Hippocampal formation (tissue), 2 donors: ENCODE measurements around the gene HSPG2.
"Not testable (repeated sequence)": the region's sequence is repeated elsewhere in the genome, so short reads cannot be mapped to it uniquely, and the experiment has no call there.

ENCODE experiments used
- DNase-seq, 2 donors: peaks; one replicate each; lab custom pipeline; 2025; lab: John Stamatoyannopoulos, UW

HSPG2 gene

DNA sequence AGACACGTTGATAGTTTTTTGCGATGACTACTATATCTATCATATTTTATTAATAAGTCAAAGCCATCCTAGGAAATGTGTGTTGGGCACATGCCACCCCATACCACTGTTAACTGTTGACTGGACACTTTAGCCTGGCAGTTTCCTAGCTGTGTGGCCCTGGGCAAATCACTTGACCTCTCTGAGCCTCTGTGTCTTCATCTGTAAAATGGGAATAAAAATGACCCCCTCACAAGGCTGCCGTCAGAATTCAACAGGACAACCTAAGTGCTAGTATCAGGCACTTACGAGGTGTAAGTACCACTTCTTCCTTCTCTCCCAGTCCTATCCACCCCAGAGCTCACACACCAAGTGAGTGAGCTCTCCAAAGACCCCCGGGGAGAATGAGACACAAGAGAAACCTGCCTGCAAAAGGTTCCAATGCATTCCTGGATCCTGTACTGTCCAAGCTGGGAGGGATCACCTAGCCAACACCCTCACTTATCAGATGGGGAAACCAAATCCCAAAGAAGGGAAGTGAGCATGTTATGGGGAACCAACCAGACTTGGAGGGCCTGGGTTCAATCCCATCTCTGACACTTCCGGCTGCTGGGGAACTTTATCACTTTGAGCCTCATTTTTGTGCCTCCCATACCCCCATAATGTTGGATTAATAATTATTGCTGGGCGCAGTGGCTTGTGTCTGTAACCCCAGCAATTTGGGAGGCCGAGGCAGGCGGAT, 24.9 kb downstream of the HSPG2 start:
- no peak for DNase-seq

DNA sequence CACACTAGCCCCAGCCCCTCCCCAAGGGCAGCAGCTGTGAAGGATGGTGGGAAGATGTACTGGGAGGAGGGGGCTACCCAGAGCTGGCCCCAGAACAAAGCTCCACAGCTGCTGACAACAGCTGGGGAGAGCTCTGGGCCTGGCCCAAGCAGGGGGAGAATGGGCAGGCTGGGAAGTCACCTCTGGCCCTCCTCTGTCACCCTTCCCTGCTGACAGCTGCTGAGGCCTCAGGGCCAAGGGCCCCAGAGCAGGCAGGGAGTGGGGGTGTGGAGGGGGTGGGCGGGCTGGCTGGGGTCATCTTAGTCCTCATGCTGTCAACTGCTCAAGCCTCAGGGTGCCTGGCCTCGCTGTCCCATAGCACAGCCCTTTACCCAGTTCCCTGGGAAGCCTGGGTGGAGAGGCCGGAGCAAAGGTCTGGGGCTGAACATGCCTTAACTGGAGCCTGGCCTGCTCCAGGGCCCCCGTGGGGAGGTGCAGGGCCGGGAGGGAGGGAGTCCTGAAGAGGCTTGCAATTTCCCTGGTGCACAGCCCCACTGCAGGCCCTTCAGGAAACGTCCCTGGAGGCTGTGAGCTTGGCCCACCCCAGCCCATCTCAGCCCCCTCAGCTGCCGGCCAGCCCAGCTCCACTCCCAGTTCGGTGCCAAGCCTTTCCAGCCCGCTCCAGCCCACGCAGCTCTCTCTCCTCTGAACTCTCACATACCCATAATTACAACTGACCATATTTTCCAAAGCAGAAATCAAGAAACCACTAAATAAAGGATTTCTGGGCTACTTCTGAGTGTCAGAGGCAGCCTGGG, 25.7 kb downstream of the HSPG2 start:
- DNase-seq, result no peak

DNA sequence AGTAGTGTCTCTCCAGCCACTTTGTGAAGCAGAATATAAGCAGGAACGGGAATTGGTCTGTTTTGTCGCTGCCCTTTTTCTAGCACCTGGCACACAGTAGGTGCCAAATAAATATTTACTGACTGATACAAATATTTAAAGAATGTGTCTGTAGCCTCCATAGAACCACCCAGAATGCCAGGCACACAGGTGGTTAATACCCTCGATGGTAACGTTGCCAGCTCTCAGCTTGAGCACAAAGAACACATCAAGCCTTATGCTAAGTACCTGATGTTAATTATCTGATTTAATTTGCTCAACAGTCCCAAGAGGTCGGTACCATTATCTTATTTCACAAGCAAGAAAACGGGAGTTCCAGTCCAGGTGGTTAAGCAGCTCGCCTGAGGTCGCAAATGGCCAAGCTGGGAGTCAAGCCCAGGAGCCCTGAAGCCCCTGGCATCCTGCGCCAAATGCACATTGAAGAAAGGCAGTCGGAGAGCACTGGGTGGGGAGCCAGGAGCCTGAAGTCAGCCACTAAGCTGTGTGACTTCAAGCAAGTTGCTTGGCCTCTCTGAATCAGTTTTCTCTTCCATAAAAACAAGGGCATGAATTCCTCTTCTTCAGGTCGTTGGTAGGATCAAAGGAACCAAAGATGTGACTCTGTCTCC, 26.4 kb downstream of the HSPG2 start:
- DNase-seq, result no peak

DNA sequence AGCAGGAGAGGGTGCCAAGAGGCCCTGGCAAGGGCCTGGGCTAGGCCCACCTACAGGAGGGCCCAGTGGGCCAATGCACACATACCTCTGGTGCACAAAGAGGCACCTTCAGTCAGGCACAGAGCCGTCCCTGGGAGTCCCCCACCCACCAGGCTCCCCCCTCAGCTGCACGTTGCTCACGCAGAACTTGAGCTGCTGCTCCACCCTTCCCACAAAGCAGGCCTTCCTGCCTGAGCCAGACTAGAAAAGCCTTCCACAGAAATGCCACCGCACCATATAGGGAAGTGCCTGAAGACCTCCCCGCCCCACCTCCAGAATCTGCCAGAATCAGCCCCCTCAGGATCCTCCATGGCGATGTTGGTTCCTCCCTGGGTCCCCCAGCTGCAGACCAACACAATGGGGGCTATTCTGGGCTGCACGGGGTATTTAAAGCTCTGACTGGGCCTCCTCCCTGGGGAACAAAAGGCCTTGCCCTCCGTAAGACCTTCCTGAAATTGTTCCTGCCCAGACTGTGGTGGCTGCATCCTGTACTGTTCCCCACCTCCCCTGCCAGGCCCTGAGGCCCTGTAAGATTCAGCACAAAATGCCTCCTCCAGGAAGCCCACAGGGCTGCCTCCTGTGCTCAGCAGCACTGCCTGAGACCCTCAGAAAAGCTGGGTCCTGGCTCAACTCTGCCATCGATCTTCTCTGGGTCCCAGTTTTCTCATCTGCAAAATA, 27.2 kb downstream of the HSPG2 start:
- DNase-seq, result no peak

DNA sequence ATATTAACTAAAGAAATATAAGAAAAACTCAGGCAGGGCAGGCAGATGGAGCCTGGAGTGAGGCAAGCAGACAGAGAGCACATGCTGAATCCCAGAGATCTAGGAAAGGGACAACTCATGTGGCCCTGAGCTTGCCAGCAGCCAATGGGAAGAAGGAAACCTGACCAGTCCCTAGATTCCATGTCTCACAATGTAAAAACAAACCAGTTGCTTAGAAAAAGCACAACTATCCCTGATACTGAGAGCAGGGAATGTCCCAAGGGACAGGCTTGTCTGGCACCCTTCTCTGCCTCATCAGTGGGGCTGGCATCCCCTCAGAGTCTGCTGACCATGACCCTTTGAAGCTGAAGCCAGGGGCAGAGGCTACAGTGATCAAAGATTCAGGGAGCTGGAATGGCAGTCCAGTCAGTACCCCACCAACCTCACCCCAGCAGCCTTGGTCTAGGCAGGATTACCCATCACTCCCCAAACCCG, 27.8 kb downstream of the HSPG2 start:
- no peak for DNase-seq

DNA sequence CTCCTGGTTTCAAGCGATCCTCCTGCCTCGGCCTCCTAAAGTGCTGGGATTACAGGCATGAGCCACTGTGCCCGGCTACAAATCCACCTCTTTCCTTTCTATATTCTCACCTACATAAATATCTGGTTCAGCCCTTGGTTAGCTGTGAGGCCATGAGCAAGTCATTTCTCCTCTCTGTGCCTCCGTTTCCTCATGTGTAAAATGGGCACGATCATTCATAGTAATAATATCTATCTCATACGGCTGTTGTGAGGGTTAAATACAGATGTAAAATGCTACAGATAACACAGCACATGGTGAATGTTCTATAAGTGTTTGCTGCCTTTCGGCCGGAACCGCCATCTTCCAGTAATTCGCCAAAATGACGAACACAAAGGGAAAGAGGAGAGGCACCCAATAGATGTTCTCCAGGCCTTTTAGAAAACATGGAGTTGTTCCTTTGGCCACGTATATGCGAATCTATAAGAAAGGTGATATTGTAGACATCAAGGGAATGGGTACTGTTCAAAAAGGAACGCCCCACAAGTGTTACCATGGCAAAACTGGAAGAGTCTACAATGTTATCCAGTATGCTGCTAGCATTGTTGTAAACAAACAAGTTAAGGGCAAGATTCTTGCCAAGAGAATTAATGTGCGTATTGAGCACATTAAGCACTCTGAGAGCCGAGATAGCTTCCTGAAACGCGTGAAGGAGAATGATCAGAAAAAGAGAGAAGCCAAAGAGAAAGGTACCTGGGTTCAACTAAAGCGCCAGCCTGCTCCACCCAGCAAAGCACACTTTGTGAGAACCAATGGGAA, 29.2 kb downstream of the HSPG2 start:
- DNase-seq, result not testable (repeated sequence)

DNA sequence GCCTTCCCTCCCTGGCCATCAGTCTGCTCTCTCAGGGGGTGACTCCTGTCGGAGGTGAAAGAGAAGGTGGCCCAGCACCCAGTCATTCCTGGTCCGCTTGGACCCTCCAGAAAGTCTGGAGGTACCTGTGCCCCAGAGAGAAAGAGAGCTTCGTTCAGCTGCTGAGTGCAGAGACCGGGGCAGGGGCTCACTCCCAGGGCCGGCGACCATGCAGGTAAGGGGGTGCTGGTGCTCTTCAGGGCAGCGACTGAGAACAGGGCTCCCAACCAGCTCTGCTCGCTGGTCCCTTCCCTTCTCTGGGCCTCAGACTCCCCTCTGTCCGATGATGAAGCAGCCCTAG, 30.1 kb downstream of the HSPG2 start:
- no peak for DNase-seq

DNA sequence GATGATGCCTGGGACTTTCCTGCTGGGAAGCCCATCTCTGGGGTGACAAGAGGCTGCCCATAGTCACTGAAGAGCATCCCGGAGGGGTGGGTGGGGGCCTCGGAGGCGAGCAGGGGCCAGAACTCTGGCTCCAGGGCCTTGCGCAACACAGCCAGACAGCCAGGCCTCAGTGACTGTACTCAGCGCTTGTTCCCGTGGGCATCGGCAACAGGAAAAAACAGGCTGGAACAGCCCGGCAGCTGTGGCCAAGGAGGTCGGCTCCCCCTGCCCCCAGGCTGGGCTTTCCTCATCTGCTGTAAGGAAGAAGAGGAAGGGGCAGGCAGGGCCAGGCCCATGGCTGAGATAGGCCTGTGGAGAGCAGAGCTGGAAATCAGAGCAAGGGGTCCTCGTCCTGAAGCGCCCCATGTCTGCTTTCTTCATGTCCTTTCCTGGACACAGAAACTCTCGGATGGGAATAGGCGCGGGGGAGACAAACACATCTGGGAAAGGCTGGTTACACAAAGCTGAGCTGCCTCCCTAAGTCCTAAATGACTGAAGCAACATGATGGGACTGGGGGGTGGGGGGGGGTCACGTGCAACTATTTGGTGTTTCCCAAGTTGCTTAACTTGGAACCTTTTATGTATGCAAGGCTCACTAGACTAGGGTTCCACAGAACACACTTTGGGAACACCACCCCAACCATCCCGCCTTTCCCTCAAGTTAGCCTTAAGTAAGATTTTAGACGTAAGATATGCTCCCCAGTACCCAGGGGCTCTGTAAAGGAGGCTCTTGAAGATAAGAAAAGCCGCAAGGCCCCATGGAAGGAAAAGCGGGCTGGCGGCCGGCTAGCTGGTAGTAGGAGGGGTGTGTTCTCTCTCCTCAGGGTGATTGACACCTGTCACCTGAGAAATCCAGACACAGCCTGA, 30.7 kb downstream of the HSPG2 start:
- no peak for DNase-seq

DNA sequence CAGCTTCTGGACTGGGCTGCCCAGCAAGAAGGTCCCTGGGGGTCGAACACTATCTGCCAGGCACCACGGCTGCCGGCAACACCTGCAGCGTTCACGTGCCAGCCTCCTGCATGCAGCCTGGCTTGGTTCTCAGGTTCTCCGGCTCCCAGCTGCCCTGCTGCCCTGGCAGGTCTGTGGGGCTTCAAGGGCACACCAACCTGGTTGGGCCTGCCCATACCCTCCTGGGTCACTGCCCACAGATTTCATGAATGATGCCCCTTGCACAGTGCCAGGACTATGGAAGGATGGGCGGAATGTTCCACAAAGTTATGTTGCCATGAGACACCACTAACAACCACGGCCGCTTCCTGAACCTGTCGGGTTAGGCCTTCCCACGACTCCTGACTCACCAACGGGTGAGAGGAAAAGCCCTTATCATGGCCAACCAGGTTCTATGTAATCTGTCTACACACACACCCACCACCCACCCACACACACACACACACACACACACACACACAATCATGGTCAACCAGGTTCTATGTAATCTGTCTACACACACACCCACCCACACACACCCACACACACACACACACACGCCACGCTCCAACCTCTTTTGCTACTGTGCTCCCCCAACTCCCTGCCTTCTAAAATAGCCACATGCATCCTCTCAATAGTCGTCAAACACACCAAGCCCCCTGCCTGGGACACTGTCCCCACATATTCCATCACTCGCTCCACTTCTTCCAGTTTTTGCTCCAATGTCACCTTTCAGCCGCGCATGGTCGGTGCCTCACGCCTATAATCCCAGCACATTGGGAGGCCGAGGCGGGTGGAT, 32.2 kb downstream of the HSPG2 start:
- DNase-seq, result no peak

DNA sequence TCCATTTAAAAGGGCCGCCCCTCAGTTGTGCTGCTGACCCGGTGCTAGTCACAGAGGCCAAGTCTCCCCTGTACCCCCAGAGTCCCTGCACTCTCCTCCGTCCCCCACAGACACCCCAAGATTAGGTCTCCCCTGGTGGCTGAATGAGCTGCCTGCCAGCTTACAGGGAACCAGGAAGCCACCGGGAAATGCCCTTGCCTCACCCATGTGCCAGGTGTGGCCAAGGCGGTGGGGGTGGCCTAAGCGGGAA, 32.7 kb downstream of the HSPG2 start:
- DNase-seq, result no peak

DNA sequence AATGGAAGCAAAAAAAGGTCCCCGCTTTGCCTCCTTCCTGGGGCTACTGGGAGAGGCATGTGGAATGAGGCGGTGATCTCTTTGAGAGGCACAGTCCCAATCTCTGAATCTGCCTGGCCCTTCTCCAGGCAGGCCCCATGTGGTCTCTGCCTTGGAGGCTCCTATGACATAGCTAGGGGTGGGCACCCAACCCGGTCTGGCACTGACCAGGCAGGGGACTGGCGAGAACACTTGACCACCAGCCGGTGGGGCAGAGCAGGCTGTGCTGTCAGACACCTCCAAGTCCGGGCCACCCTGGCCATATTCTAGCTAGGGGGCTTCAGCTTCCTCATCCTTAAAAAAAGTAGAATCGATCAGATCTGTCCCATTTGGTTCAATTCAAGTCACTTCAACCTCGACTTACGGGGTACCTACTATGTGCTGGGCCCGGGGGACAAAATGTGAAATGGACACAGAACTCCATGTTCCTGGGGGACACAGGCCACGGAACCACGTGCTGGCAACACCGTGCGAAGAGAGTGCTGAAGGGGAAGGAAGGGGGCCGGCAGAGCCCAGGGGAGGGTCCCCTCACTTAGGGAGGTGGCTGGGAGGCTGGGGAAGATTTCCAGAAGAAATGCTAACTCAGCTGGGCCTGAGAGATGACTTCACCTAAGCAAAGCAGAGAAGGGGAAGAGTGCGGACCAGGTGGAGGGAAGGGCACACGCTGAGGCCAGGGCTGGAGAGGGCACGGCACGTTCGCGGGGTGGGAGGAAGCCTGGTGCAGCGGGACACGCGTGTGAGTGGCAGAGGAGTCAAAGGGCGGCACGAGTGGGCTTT, 33.3 kb downstream of the HSPG2 start:
- DNase-seq, result no peak

DNA sequence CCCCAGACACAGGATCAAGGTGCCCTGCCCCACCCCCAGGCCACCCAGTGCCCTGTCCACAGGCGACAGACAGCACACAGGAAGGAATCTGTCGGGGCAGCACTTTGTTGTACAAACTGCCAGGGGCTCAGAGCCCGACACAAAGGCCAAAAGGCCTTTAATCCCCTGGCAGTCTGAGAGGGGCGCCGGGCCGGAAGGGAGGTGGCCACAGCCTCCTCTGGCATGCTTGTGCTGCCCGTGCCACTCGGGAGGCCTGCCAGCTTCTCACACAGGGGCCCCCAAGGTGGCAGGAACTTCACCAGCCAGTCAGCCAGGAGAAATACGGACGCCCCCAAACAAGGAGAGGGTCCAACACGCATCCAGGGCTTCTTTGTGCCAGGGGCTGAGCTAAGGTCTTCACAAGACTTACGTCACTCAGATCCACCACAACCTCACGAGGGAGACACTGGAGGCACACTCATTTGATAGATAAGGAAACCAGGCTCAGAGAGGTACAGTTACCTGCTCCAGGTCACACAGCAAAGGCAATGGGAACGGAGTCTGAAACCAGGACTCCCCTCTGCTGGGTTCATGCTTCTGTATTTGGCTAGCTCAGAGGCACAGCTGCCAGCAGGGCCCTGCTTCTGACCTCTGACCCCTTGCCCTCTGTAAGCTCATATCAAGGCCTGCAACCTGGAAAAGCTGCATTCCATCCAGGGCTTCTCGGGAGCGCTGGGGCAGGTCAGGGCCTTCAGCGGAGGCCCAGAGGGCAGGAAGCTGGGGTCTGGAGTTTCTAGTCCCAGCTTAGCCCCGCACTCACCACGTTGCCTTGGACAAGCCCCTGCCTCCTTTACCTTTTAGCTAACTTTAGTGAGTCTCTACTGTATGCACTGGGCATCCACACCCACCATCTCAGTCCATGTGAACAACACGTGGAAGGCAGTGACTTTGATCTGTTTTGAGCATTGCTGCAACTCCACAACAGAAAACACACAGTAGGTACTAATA, 34.8 kb downstream of the HSPG2 start:
- no peak for DNase-seq

DNA sequence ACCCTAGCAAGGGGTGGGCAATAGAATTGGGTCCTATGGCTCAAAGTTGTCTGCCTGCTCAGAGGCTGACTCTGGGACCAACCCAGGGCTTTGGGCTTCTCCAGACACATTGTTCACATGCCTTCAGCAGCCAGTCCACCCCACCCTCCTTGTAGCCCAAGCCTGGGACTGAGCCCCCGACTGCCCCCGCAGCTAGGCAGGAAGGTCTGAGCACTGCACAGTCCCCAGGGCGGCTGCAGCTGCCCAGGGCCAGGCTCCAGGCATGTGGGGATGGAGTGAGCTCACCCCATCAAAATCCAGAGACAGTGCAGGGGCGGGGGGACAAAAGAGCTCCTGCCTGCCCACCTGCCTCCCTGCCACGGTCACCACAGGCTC, 35.6 kb downstream of the HSPG2 start:
- DNase-seq, result no peak

DNA sequence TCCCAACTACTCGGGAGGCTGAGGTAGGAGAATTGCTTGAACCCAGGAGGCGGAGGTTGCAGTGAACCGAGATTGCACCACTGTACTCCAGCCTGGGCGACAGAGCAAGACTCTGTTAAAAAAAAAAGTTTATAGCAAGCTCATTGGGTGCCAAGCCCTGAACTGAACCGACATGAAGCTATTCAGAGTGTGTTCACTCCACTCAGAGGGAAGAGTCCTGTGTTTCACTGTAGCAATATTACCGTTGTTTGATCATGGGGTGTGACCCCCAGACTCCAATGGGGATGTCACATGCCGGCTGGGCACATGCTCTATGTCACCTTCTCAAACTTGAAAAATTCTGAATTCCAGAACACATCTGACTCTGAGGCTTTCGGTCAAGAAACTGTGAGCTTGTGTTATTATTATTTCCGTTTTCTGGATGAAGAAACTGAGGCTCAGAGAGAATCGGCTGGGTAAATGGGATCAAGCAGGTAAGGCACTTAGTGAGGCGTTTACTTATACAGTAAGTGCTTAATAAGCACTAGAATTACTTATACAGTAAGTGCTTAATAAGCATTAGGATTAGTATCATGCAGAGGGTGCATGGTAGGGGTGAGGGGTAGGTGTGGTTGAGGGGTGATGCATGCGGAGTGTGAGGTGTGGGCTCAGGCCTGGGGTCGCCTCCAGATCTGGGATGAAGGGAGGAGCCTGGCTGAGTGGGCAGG, 36.2 kb downstream of the HSPG2 start:
- DNase-seq, result no peak

DNA sequence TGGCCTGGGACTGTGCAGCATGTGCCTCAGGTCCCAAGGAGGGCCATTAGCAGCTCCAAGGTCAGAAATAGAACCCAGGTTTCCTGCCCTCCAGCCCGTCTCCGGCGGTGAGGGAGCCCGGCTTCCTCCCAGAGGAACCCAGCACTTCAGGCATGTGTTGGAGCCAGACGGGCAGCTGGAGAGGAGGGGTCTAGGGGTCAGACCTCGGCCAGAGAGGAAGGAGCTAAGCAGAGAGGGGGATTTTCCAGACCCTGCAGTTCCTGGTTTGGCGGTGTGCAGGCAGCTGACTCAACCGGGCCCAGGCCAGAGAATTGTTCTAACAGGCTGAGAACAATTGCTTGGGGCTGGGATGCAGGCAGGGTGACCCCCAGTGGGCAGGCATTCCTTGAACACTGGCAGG, 37.1 kb downstream of the HSPG2 start:
- no peak for DNase-seq

DNA sequence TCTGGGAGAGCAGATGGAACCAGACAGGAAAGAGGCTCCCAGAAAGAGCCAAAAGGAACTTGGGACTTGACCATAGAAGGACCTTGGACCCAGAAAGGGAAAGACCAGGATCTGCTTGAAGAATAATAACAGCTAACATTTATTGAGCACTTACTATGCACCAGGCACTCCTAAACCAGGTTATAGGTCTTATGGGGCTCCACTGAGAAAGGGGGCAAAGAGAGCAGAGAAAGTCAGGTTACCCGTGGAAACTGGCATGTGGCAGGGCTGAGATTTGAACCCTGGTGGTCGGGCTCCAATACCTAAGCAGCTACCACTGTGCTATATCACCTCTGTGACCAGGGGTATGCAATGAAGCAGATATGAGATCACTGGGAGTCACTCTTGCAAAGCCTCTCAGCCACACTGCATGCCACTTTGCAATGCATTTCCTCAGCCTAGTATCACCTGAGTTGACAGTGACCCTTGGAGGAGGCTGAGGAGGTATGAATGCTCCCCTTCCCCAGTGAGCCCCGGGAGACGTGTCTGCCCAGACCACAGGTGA, 37.8 kb downstream of the HSPG2 start:
- no peak for DNase-seq
